Measurements from ENCODE around the gene GRID1. TPM values are rescaled to one million over a fixed set of nuclear protein-coding genes. Genes with fewer than 3 reads are reported as not detected.

Gene GRID1
- total RNA-seq, 2 donors from 2014 or later = 0.37 to 0.67 TPM

GRCh38 chr10:86162696-86163400, 203.7 kb downstream of the GRID1 start:
- no peaks in the 10 kb centered on the region for H3K9me3 ChIP-seq
- no peak for DNase-seq (ENCODE audit: low spot score)
- no peaks in the 10 kb centered on the region for H3K4me1 ChIP-seq
- H3K4me3 ChIP-seq = no peak overlapping the region
- H3K27ac ChIP-seq = no peak overlapping the region
- no peaks in the 10 kb centered on the region for H3K27me3 ChIP-seq
- TF ChIP-seq CTCF (IDR thresholded peaks at IDR 0.05) = no peak
- H3K36me3 ChIP-seq = no peaks in the 10 kb centered on the region

GRCh38 chr10:86162036-86162435, 204.6 kb downstream of the GRID1 start:
- TF ChIP-seq CTCF (IDR thresholded peaks at IDR 0.05) = no peak
- Histone ChIP-seq H3K4me3 (no peak overlapping the region), H3K27ac (no peak overlapping the region), H3K9me3 (no peaks in the 10 kb centered on the region), H3K4me1 (no peaks in the 10 kb centered on the region), H3K36me3 (no peaks in the 10 kb centered on the region), H3K27me3 (no peaks in the 10 kb centered on the region)
- DNase-seq (ENCODE audit: low spot score) = no peak

- no peak for DNase-seq (ENCODE audit: low spot score)
- H3K27me3 ChIP-seq = no peaks in the 10 kb centered on the region
- H3K27ac ChIP-seq = no peak overlapping the region
- no peak for TF ChIP-seq CTCF (IDR thresholded peaks at IDR 0.05)
- H3K9me3 ChIP-seq = no peaks in the 10 kb centered on the region
- H3K4me3 ChIP-seq = no peak overlapping the region
- H3K4me1 ChIP-seq = no peaks in the 10 kb centered on the region
- no peaks in the 10 kb centered on the region for H3K36me3 ChIP-seq
These were observed 205.6 kb downstream of the GRID1 start for GRCh38 chr10:86160890-86161585.

- Histone ChIP-seq H3K36me3 (no peaks in the 10 kb centered on the region), H3K9me3 (no peaks in the 10 kb centered on the region), H3K27ac (no peak overlapping the region), H3K27me3 (no peaks in the 10 kb centered on the region), H3K4me1 (no peaks in the 10 kb centered on the region), H3K4me3 (no peak overlapping the region)
- TF ChIP-seq CTCF (IDR thresholded peaks at IDR 0.05) = no peak
- DNase-seq (ENCODE audit: low spot score) = no peak
These were observed 206.8 kb downstream of the GRID1 start for GRCh38 chr10:86159797-86160196.

GRCh38 chr10:86155054-86155921, 211.3 kb downstream of the GRID1 start:
- Histone ChIP-seq H3K27me3 (no peaks in the 10 kb centered on the region), H3K4me3 (no peak overlapping the region), H3K9me3 (no peaks in the 10 kb centered on the region), H3K36me3 (no peaks in the 10 kb centered on the region), H3K4me1 (no peaks in the 10 kb centered on the region), H3K27ac (no peak overlapping the region)
- no peak for TF ChIP-seq CTCF (IDR thresholded peaks at IDR 0.05)
- no peak for DNase-seq (ENCODE audit: low spot score)
